Body of pancreas (tissue), 4 donors: ENCODE results near the gene SPINK8. TPM values are rescaled to one million over a fixed set of nuclear protein-coding genes. Genes with fewer than 3 reads are reported as not detected.

Experiments
- ATAC-seq: fragments of 150-250 bp; one replicate; pipeline ENCODE4 v1.9.1; 2016
- DNase-seq, 4 donors: peaks; one replicate each; pipeline ENCODE4 v3.0.0-alpha.2; 2019
- H3K27ac ChIP-seq, 4 donors: fragments of 200-600 bp; sonication (generic); 1 replicate in 3 of 4; 2 replicates in 1 of 4; pipeline versions ENCODE4 v1.5.1 to v1.6.1; 2016 to 2019; ENCODE audit warnings: mild to moderate bottlenecking in 1 of 4, mixed read lengths in 1 of 4, moderate library complexity in 1 of 4
- H3K27me3 ChIP-seq, 2 donors: fragments of 200-600 bp; sonication (generic); one replicate each; pipeline ENCODE4 v1.6.0; 2016; ENCODE audit warnings: mild to moderate bottlenecking in 1 of 2
- H3K36me3 ChIP-seq, 2 donors: fragments of 200-600 bp; sonication (generic); replicated peaks in 1 of 2; 2 replicates each; pipeline ENCODE4 v1.5.1; 2016; ENCODE audit warnings: low read depth in 2 of 2; ENCODE audit not compliant: insufficient read depth in 1 of 2
- H3K4me1 ChIP-seq: fragments of 200-600 bp; sonication (generic); one replicate; pipeline ENCODE4 v1.6.0; 2016
- H3K4me3 ChIP-seq, 2 donors: fragments of 200-600 bp; sonication (generic); 1 replicate in 1 of 2; 2 replicates in 1 of 2; pipeline ENCODE4 v1.5.1; 2016 to 2019
- H3K9me3 ChIP-seq, 3 donors: fragments of 200-600 bp; sonication (generic); 1 replicate in 2 of 3; 2 replicates in 1 of 3; pipeline ENCODE4 v1.5.1; 2016
- POLR2A ChIP-seq, 3 donors: fragments of 450-650 bp; IDR thresholded peaks; one replicate each; pipeline ENCODE4 v1.6.1; 2016; ENCODE audit warnings: antibody characterized with exemption in 3 of 3, mild to moderate bottlenecking in 2 of 3
- WGBS, 2 donors: methylation state at CpG; one replicate each; pipeline ENCODE4 v1.1.5; 2017; 5-methylcytosine and 5-hydroxymethylcytosine counted together
- intact Hi-C: fragments of 100-400 bp; cut with DNase I; formaldehyde crosslinking; loops from one replicate; pipeline ENCODE4 v1.15.1; 2023
- total RNA-seq, 2 donors: library from RNA; depleted of rRNA; stranded (reverse); fragments of >200 nt; gene quantifications; one replicate each; pipeline ENCODE4 v1.1.0, GENCODE V29; 2016
- TF ChIP-seq, protein P1 (sequence below), 7 experiments: fragments of 450-650 bp in 4 of 7; fragments of 200-600 bp in 3 of 7; sonication (generic) in 3 of 7; IDR thresholded peaks; one replicate each; pipeline ENCODE4 v1.5.1; 2016 to 2019; ENCODE audit warnings: antibody characterized with exemption in 7 of 7

SPINK8 gene
- total RNA-seq, 2 donors from 2014 or later, result not detected

DNA sequence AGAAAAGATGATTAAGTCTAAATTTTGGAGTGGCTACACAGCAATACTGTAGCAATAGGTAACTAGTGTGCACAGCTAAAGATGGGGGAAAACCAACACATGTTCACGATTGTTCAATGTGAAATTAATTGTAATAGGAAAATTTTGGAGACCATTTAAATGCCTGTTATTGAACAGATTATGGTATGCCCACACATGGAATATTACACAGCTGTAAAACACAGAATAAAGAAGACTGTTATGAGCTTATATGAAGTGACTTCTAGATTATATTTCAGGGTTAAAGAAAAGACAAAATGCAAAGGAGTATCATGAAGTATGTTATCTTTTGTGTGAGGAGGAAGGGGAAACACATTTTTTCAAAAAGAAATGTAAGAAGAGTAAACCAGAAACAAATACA is 43.8 kb downstream of the SPINK8 start:
- peaks cover 5 to 6% of the 10 kb centered on the region in 2 donors for H3K36me3 ChIP-seq
- intact Hi-C loops, result no loop called here
- no peaks in the 10 kb centered on the region for H3K9me3 ChIP-seq
- WGBS, 2 donors, result 58 to 71% methylated on average over 1 of the region's 1 CpG
- TF ChIP-seq, protein P1, sequence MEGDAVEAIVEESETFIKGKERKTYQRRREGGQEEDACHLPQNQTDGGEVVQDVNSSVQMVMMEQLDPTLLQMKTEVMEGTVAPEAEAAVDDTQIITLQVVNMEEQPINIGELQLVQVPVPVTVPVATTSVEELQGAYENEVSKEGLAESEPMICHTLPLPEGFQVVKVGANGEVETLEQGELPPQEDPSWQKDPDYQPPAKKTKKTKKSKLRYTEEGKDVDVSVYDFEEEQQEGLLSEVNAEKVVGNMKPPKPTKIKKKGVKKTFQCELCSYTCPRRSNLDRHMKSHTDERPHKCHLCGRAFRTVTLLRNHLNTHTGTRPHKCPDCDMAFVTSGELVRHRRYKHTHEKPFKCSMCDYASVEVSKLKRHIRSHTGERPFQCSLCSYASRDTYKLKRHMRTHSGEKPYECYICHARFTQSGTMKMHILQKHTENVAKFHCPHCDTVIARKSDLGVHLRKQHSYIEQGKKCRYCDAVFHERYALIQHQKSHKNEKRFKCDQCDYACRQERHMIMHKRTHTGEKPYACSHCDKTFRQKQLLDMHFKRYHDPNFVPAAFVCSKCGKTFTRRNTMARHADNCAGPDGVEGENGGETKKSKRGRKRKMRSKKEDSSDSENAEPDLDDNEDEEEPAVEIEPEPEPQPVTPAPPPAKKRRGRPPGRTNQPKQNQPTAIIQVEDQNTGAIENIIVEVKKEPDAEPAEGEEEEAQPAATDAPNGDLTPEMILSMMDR (IDR thresholded peaks at IDR 0.05), result no peak
- TF ChIP-seq POLR2A (IDR thresholded peaks at IDR 0.05), result no peak
- ATAC-seq, result no peak
- H3K4me1 ChIP-seq, result no peaks in the 10 kb centered on the region
- H3K27me3 ChIP-seq, result no peaks in the 10 kb centered on the region
- H3K27ac ChIP-seq, result no peak overlapping the region
- H3K4me3 ChIP-seq, result no peak overlapping the region
- DNase-seq, result no peak

DNA sequence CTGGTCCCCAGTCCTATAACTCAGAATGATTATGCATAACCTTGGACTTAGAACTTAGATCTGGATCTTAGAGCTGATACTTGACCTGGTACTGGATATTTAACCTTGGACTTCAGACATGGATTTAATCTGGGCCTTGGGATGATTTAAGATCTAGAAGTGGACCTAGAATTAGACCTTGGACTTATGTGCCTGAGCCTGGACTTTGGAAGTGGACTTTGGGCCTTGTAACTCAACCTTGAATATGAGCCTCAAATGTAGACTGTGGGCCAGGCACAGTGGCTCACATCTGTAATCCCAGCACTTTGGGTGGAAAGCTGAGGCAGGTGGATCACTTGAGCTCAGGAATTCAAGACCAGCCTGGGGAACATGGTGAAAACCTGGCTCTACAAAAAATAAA is 46.4 kb downstream of the SPINK8 start:
- ATAC-seq (no peak), DNase-seq (no peak)
- H3K27ac ChIP-seq, result no peak overlapping the region
- no peaks in the 10 kb centered on the region for H3K9me3 ChIP-seq
- H3K4me3 ChIP-seq, result no peak overlapping the region
- no peaks in the 10 kb centered on the region for H3K36me3 ChIP-seq
- intact Hi-C loops, result no loop called here
- no peaks in the 10 kb centered on the region for H3K27me3 ChIP-seq
- TF ChIP-seq, protein P1 (IDR thresholded peaks at IDR 0.05), result no peak
- no peak for TF ChIP-seq POLR2A (IDR thresholded peaks at IDR 0.05)
- no peaks in the 10 kb centered on the region for H3K4me1 ChIP-seq

DNA sequence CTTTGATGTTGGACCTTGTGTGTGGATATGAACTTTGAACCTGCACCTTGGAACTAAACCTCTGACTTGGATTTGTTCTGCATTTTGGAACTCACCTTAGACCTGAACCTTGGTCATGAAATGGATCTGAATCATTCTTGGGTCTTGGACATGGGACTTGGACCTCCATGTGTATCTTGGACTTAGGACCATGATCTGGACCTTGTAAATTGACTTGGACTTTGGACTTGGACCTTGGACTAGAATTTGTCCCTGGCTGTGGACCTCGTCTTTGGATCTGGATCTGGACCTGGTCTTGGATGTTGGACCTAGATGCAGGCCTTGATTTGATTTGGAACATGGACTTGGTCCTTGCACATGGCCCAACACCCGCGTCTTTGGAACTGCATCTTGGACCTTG is 47.2 kb downstream of the SPINK8 start:
- DNase-seq (no peak), ATAC-seq (no peak)
- no peaks in the 10 kb centered on the region for H3K27me3 ChIP-seq
- H3K36me3 ChIP-seq, result no peaks in the 10 kb centered on the region
- 62 to 82% methylated on average over 3 of the region's 3 CpGs for WGBS, 2 donors
- no peaks in the 10 kb centered on the region for H3K9me3 ChIP-seq
- no peak for TF ChIP-seq POLR2A (IDR thresholded peaks at IDR 0.05)
- TF ChIP-seq, protein P1 (IDR thresholded peaks at IDR 0.05), result no peak
- no peaks in the 10 kb centered on the region for H3K4me1 ChIP-seq
- intact Hi-C loops, result no loop called here
- no peak overlapping the region for H3K4me3 ChIP-seq
- H3K27ac ChIP-seq, result no peak overlapping the region

DNA sequence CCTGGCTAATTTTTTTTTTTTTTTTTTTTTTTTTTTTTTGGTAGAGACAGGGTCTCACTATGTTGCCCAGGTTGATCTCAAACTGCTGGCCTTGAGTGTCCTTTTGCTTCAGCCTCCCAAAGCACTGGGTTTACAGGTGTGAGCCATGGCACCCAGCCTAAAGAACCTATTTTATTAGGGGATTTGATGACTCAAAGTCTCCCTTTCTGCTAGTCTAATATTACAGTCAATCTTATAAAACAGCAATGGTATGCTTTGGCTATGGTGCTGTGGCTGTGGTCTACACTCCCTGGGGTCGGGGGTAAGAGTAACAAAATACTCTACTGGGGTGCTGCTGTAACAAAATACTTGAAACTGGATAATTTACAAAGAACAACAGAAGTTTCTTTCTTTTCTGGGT is 47.8 kb downstream of the SPINK8 start:
- intact Hi-C loops, result no loop called here
- ATAC-seq, result no peak
- 85 to 100% methylated on average over 1 of the region's 1 CpG for WGBS, 2 donors

DNA sequence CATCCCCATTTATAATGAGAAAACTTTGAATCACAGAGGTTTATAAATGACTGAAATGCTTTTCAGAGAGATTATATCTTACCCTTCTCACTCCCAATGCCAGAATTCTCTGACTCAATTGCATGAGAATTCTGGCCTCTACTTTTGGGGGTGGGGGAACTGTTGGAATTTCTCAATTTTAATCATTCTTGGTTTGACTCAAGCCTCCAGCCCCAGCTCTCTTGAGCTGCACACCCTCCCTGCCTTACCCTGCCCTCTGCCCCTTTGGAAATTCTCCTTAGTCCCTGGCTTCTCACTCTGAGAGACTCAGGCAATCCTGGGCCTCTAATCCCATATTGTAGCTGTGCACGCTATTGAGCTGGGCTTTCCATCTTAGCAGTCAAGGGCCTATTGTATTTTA is 48.3 kb downstream of the SPINK8 start:
- ATAC-seq, result no peak
- 91 to 100% methylated on average over 1 of the region's 1 CpG for WGBS, 2 donors
- H3K9me3 ChIP-seq, result no peaks in the 10 kb centered on the region
- no peaks in the 10 kb centered on the region for H3K36me3 ChIP-seq
- no peak for TF ChIP-seq POLR2A (IDR thresholded peaks at IDR 0.05)
- TF ChIP-seq, protein P1 (IDR thresholded peaks at IDR 0.05), result no peak
- no peaks in the 10 kb centered on the region for H3K4me1 ChIP-seq
- H3K27me3 ChIP-seq, result no peaks in the 10 kb centered on the region
- no peak overlapping the region for H3K4me3 ChIP-seq
- H3K27ac ChIP-seq, result no peak overlapping the region
- no peak for DNase-seq
- intact Hi-C loops, result no loop called here

More for the DNA sequence above, 47.8 kb downstream of the SPINK8 start:
- no peaks in the 10 kb centered on the region for H3K27me3 ChIP-seq
- H3K4me1 ChIP-seq, result no peaks in the 10 kb centered on the region
- TF ChIP-seq POLR2A (IDR thresholded peaks at IDR 0.05), result no peak
- TF ChIP-seq, protein P1 (IDR thresholded peaks at IDR 0.05), result no peak
- no peaks in the 10 kb centered on the region for H3K9me3 ChIP-seq
- H3K4me3 ChIP-seq, result no peak overlapping the region
- DNase-seq, result no peak
- no peak overlapping the region for H3K27ac ChIP-seq
- no peaks in the 10 kb centered on the region for H3K36me3 ChIP-seq
